GM23338 (cell line): ENCODE results near the gene NKX3-2.

Source experiments
- CREB1 ChIP-seq: fragments of 250-450 bp; sonication (Bioruptor Pico); IDR thresholded peaks from 2 replicates; pipeline ENCODE4 v1.5.0; 2020; ENCODE audit warnings: low read depth, mild to moderate bottlenecking, moderate library complexity
- CTCF ChIP-seq, 2 experiments: fragments of 200-600 bp in 1 of 2; sonication (generic) in 1 of 2; conservative IDR thresholded peaks; 2 replicates each; pipeline versions ENCODE4 v1.5.1 to v1.6.1; 2016 to 2017; ENCODE audit warnings: antibody characterized with exemption in 2 of 2, low read depth in 2 of 2, mild to moderate bottlenecking in 2 of 2, moderate library complexity in 1 of 2
- ETS1 ChIP-seq: IDR thresholded peaks from 2 replicates; pipeline ENCODE4 v1.6.1; 2016; ENCODE audit warnings: antibody characterized with exemption
- EZH2 ChIP-seq: fragments of 200-600 bp; sonication (generic); IDR thresholded peaks from one replicate; pipeline ENCODE4 v1.8.0; 2017; ENCODE audit warnings: antibody characterized with exemption, mild to moderate bottlenecking, low read depth; ENCODE audit not compliant: unreplicated experiment
- EZH2phosphoT487 ChIP-seq: fragments of 200-600 bp; sonication (generic); IDR thresholded peaks from one replicate; pipeline ENCODE4 v1.8.1; 2018; ENCODE audit warnings: antibody characterized with exemption; ENCODE audit not compliant: unreplicated experiment
- JUNB ChIP-seq: IDR thresholded peaks from one replicate; pipeline ENCODE4 v1.6.1; 2016; ENCODE audit warnings: antibody characterized with exemption; ENCODE audit not compliant: unreplicated experiment
- NANOG ChIP-seq: IDR thresholded peaks from 2 replicates; pipeline ENCODE4 v1.6.1; 2016; ENCODE audit warnings: antibody characterized with exemption, borderline replicate concordance
- POLR2AphosphoS5 ChIP-seq: IDR thresholded peaks from 2 replicates; pipeline ENCODE4 v1.6.1; 2016; ENCODE audit warnings: antibody characterized with exemption, low read depth
- REST ChIP-seq: IDR thresholded peaks from one replicate; pipeline ENCODE4 v1.6.1; 2018; ENCODE audit warnings: antibody characterized with exemption; ENCODE audit not compliant: unreplicated experiment
- STAT1 ChIP-seq: IDR thresholded peaks from one replicate; pipeline ENCODE4 v1.6.1; 2016; ENCODE audit warnings: antibody characterized with exemption; ENCODE audit not compliant: unreplicated experiment
- ZNF114 ChIP-seq: fragments of 250-450 bp; sonication (Bioruptor Pico); IDR thresholded peaks from 2 replicates; pipeline ENCODE4 v1.5.0; 2020; ENCODE audit warnings: mild to moderate bottlenecking, moderate library complexity
- ZNF331 ChIP-seq: fragments of 250-450 bp; sonication (Bioruptor Pico); IDR thresholded peaks from 2 replicates; pipeline ENCODE4 v1.5.0; 2020; ENCODE audit warnings: low read depth, mild to moderate bottlenecking, moderate library complexity

- TF ChIP-seq CTCF (conservative IDR thresholded peaks at IDR 0.05; ENCODE audit: low read depth in 2 of 2) (no peak), EZH2 (peak; percentile 65), POLR2AphosphoS5 (no peak), STAT1 (no peak), EZH2phosphoT487 (no peak), JUNB (no peak), CREB1 (CRISPR knock-in tag) (no peak), REST (no peak), ZNF114 (CRISPR knock-in tag) (no peak), NANOG (no peak), ETS1 (no peak), ZNF331 (CRISPR knock-in tag) (no peak)
Measured at GRCh38 chr4:13542577-13543031, 1.7 kb downstream of the NKX3-2 start.
